HL-60 (cell line): ENCODE data around the gene PTPRD.

Source experiments
- CTCF ChIP-seq: IDR thresholded peaks from one replicate; pipeline ENCODE4 v1.5.1; 2011; ENCODE audit warnings: low read length, control low read depth, inconsistent platforms; ENCODE audit not compliant: insufficient read depth
- GABPA ChIP-seq: IDR thresholded peaks from 2 replicates; pipeline ENCODE4 v1.6.1; 2012; ENCODE audit warnings: low read depth
- POLR2AphosphoS5 ChIP-seq: IDR thresholded peaks from 2 replicates; pipeline ENCODE4 v1.6.1; 2012; ENCODE audit warnings: low read depth
- REST ChIP-seq: IDR thresholded peaks from 2 replicates; pipeline ENCODE4 v1.6.1; 2012; ENCODE audit warnings: low read depth; ENCODE audit not compliant: insufficient replicate concordance
- SPI1 ChIP-seq: IDR thresholded peaks from 2 replicates; pipeline ENCODE4 v1.6.1; 2012; ENCODE audit warnings: low read depth, mild to moderate bottlenecking, borderline replicate concordance

GRCh38 chr9:9504869-9505268 lies 1107.9 kb downstream of the PTPRD start:
- TF ChIP-seq CTCF (no peak), POLR2AphosphoS5 (no peak), GABPA (no peak), SPI1 (no peak), REST (no peak)
